Suppressor macrophage treated with lipopolysaccharide for 4 hours (primary cell): ENCODE results near the gene CENPT.

Experiments
- DNase-seq: peaks from one replicate; pipeline ENCODE4 v3.0.0-alpha.2; 2020

Gene CENPT

DNA sequence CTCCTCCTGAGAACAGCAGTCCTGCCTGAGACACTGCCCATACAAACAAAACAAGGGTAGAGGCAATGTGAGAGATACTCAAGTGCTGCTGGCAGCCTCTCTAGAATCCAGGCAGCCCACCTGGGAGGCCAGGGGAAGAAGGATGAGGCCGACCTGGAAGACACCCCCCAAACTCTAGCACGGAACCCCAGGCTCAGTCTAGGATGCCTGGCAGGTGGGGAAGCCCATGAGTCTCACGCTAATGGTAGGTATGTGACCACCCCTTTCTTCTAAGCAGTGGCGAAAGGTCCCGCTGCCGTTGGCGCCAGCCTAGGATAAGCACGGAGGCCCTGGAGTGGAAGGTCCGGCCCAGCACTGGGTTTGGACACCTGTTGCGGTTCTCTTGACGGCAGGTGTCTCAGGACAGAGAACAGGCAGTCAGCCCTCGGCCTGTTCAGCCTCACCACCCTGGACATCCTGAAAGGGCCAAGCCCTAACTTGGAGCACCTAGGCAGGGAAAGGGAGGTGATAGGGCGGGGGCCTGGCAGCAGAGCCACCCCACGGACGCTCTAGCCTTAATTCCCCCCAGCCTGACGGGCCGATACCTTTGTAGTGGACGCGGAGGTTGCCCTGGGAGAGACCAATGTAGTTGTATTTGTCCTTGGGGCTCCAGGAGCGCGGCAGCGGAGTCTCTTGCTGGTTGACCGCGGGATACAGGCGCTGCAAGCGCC is 41.6 kb downstream of the CENPT start:
- peak; percentile 2 for DNase-seq

DNA sequence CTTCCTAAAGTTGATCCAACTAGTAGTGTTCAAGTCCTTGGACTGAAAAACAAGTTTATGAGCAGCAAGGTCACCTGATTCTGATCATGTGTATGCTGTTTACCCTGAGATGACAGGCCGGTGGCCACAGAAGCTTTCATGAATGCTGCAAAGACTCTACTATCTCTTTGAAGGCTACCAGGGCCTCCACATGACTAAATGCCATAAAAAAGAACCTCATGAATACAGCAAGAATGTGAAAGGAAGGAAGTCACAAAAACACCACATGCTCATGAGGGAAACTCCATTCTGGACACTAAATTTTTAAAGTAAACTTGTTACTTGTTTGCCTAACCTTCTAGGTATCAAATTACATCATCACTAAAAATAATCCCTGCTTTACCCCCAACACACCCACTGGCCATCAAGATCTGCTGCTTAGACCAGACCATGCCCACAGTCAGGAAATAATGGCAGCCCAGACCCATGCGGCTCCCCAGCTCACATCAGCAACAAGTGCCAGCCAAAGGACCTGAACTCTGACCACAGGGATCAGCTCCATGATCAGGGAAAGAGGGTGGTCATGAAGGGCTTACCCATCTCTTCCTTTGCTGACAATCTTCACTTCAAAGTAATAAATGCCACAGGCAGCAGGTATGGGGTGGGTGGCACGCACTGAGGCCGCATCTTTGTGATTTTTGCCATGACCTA is 42.5 kb downstream of the CENPT start:
- peak; percentile 7 for DNase-seq

DNA sequence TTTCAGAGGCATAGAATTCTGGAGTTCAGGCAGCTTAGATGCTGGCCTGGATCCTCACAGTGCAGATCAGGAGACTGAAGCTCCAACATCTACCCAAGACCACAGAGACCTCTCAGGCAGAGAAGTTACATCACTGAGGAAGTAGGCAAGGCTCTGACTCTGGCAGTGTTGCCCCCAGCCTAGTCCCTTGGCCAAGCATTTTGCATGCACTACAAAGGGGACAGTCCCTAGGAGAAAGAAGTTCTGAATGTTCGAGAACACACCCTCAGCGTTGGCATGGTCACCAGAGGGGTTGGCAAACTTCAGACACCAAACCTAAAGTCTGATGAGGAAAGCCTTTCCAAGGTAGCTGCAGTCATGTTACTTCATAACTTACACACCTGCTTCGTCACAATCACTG is 43.6 kb downstream of the CENPT start:
- peak; percentile 53 for DNase-seq

DNA sequence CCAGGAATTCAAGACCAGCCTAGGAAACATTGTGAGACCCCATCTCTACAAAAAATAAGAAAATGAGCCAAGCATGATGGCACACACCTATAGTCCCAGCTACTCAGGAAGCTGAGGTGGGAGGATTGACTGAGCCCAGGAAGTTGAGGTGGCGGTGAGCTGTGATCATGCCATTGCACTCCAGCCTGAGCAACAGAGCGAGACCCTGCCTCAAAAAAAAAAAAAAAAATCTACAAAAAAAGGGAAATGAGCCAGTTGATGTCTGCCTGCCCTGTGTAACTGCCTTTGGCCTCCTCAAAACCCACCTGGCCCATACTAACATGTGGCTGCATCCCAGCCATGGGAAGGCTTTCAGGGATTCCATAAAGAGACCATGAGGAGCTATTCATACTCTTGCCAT is 45.6 kb downstream of the CENPT start:
- no peak for DNase-seq

DNA sequence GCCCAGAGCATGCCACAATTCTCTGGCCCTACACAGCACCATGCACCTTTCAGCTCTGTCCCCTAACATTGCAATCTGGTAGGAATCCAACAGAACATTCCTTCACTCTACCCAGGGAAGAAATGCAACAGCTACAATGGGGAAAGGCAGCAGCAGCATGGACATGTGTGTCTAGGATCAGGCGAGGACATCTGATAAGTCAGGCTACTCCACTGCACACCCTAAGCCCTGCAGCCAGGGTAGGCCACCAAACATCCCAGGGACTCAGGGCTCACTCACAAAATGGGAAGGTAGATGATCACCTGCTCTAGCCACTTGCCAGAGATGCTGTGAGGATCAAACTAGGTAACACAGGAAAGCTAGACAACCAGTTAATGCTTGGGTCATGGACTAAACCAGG is 46.3 kb downstream of the CENPT start:
- no peak for DNase-seq

DNA sequence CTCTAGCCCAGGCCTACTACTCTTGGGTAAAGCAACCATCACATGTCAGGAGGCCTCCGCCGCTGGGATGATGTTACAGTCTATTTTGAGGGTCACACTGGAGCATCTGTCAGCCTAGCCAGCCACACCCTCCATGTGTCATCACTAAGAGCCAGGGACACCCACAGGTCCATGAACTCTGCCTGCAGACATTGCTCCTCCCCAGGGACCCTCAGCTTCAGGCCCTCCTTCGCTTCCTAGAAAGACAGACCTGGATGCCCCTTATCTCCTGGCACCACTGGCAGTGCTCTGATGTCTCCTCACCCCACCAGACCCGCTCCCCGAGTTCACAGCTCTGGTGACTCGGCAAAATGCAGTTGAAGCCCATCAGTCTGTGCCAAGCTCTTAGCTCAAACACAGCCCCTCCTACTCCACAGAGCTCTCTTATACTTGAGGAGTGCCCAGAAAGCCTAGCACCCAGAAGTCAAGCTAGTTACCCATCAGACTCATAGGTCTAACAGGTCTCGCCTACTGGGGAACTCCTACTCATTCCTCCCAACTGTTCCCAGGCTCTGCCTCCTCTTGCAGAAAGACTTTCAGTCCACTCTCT is 47.1 kb downstream of the CENPT start:
- peak; percentile 58 for DNase-seq

DNA sequence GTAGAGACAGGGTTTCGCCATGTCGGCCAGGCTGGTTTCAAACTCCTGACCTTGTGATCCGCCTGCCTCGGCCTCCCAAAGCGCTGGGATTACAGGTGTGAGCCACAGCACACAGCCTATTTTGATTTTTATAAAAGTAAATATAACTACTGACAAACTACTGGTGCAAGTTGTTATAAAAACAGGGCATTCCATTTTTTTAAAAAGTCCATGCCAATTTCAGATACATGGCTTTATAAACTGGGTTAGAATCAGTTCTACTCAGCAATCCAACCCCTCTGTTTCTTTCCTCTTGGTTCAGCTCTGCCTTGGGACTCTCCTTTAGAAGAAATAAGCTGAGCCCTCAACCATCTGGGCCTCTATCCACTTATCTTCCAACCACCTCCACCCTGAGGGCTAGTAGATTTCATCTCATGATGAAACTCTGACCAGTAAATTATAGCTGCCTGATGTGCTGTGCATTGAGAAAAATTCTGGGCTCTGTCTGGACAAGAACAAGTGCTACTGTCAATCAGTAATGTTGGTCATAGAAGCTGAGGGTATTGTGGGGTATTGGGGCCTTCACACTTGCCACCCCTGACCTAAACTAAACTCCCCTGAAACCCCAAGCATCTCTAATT is 51.3 kb downstream of the CENPT start:
- no peak for DNase-seq

DNA sequence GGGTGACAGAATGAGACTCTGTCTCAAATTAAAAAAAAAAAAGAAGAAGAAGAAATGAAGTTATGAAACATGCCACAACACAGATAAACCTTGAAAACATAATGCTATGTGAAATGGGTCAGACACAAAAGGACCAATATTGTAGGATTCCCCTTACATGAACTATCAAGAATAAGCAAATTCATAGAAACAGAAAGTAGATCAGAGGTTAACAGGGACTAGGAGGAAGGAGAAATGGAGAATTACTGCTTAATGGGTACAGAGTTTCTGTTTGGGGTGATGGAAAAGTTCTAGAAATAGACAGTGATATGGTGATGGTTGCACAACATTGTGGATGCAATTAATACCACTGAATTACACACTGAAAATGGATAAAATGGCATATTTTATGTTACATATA is 57.4 kb downstream of the CENPT start:
- peak; percentile 65 for DNase-seq

DNA sequence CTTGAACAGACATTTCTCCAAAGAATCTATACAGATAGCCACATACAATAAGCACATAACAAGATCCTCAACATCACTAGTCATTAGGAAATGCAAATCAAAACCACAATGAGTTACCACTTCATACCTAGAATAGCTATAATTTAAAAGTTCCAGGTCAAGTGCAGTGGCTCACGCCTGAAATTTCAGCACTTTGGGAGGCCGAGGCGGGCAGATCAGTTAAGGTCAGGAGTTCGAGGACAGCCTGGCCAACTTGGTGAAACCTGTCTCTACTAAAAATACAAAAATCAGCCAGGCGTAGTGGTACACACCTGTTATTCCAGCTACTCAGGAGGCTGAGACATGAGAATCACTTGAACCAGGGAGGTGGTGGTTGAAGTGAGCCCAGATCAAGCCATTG is 61.0 kb downstream of the CENPT start:
- no peak for DNase-seq

DNA sequence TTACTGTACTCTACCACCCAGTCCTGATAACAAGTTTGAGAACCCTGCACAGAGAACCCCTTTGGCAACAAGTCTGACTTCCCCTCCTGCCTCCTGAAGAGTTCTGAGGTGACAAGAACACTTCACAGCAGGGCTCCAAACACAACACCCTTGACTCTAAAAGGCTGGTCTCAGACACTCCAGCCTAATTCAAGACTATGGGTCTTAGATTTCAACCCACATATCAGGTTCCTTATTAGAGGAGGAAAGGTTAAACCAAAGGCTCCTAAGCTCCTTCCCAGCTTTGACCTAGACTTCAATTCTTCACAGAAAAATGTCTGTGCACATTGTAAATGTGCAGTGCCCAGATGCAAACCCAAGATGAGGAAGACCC is 64.2 kb downstream of the CENPT start:
- no peak for DNase-seq

DNA sequence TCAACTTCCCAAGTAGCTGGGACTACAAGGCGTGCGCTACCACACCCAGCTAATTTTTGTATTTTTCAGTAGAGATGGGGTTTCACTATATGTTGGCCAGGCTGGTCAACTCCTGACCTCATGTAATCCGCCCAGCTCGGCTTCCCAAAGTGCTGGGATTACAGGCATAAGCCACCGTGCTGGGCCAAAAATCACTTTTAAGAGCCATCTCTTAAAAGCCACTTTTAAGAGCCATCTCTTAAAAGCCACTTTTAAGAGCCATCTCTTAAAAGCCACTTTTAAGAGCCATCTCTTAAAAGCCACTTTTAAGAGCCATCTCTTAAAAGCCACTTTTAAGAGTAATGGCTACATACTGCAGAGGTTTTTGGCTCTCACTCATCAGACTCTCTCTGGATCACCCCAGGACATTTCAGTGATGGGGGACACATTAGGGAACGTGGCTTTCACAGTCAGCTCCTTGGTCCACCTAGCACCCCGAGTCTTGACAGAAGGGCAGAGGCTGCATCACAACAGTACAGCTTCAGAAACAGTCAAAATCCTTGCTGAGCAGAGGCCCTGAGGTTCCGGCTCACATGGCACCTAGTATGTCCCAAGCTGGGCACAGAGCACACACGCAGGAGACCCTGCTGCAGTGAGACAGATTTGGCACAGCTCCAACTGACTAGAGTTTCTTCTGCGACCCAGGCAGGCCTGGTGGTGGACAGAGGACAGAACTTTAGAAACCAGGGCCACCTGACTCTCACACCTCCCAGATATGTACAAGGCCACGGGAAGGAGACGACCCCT is 64.7 kb downstream of the CENPT start:
- no peak for DNase-seq

DNA sequence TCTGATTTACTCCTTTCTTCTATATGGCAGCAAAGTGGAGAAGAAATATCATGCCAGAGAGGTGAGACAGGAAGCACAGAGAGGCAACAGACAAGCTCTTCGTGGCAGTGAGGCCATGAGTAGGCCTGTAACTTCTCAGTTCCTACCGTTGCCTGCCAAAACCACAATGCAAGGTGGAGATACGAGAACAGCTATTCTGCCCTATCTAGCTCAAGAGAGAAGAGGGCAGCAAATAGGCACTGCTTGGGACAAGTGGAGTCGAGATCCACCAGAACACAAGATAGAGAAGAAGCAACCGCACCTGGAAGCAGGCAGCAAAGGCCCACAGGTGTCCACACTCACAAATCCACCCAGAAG is 66.0 kb downstream of the CENPT start:
- DNase-seq: no peak

DNA sequence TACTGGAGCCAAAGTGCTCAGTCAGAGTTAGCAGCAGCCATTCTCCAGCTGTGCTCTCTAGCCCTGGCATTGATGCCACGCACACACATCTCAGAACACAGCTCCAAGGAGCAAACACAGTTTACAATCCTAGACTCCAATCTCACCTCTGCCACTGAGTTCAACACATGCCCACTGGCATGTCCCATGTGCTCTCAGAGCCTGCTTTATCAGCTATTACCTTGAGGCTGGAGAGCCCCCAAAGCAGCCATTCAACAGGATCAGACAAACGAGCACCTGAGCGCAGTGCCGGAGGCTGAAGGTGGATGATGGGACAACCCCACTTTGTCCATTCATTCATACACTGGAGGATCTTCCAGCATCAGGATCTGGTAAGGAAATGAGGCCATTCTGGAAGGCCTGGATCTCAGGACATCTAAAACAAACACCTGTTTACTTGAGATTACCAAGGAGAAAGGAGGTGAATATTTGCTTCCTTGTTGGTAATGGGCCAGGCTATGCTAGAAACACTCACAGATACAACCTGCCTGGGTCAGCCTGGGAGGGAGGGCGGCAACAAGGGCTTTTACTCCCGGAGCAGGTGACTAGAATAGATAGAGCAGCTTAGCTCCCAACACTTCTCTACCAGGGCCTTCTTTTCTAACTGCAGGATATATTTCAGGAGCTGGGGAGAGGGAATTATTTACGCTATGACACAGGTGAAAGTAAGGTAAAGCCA is 66.5 kb downstream of the CENPT start:
- DNase-seq: no peak

DNA sequence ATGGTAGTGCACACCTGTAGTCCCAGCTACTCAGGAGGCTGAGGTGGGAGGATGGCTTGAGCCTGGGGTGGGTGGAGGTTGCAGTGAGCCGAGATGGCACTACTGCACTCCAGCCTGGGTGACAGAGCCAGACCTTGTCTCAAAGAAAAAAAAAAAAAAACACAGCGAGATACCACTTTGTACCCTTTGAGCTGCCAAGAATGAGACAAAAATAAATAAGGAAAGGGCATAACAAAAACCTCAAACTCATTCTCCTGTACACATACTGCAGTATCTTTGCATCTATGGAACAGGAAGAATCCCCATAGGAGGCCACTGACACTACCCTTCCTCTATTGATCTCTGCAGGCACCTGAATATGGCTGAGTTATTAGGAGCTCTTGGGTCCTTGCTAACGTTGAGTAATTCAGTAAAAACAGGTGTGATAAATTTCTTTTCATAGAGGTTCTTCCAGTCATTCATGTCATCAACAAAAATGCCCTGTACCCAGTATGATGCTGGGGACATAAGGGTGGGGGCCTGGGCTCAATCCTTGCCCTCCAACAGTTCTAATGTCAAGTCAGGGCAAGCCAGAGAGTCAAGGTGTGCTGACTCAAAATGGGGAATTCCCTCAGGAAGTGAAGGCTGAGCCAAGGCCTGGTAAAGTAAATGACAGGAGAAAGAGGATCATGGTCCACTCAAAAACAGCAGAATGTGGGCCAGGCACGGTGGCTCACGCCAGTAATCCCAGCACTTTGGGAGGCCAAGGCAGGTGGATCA is 68.1 kb downstream of the CENPT start:
- no peak for DNase-seq
